Right renal pelvis (tissue), 4 donors: Measurements from ENCODE around the gene LRRD1. TPM values are rescaled to one million over a fixed set of nuclear protein-coding genes. Genes with fewer than 3 reads are reported as not detected.

Source experiments
- polyA plus RNA-seq, 4 donors: library from polyadenylated mRNA; unstranded; fragments of 120-200 nt; gene quantifications; one replicate each; pipeline ENCODE4 v1.2.1, GENCODE V29; 2013; ENCODE audit not compliant: insufficient read length in 4 of 4

Gene LRRD1
- polyA plus RNA-seq, 4 donors, result 0.17 to 0.60 (median 0.42) TPM

Other genes starting within 250 kb of the LRRD1 start
- gene AKAP9, start 238.3 kb downstream of the LRRD1 start, polyA plus RNA-seq, result 10 to 100 TPM; 74.0 to 93.3 (median 80.9) TPM
- gene CYP51A1, start 44.7 kb downstream of the LRRD1 start, polyA plus RNA-seq, result 10 to 100 TPM; 63.1 to 96.0 (median 90.2) TPM
- 10 to 100 TPM; 39.9 to 48.1 (median 41.9) TPM for gene KRIT1, start 66.8 kb upstream of the LRRD1 start, polyA plus RNA-seq
- gene ANKIB1, start 66.8 kb upstream of the LRRD1 start, polyA plus RNA-seq, result 10 to 100 TPM; 35.6 to 46.6 (median 45.6) TPM